ENCODE data around the gene GDPD5.

The GDPD5 gene

DNA sequence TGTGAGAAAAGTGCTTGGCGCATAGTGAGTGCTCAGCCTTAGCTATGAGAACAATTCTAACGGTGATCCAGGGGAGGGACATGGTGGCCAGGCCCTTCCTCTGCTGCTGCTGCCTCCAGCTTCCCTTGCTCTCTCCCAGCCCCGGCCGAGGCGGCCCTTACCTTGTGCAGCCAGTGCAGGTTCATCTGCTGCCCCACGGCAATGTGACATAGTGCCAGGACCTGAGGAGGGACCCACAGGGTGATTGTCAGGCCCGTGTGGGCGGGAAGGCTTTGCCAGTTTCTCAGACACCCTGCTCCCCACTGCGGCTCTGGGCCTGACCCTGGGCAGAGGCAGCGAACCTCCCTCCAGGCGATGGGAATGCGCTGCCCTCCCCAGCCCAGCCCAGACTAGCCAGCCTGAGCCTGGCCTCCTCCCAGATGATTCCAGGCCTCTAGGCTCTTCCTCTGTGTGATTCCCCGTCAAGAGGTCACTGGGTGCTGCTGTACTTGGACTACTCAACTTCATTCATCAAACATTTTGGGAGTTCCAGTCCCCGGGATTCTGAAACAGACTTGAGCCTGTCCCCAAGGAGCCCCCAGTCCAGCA, 69.1 kb downstream of the GDPD5 start:
- Histone ChIP-seq H4K20me1 (ENCODE audit: control insufficient read depth, insufficient read depth, low read depth, low read length) (no peaks in the 10 kb centered on the region), H3K36me3 (ENCODE audit: control insufficient read depth, low read length) (no peaks in the 10 kb centered on the region), H3K27me3 (ENCODE audit: control insufficient read depth, low read length) (no peaks in the 10 kb centered on the region), H3F3A (ENCODE audit: control insufficient read depth, insufficient read depth) (no peaks in the 10 kb centered on the region), H3K79me2 (ENCODE audit: control insufficient read depth, low read length) (no peaks in the 10 kb centered on the region), H3K27ac (ENCODE audit: low read depth, low read length) (no peak overlapping the region), H3K4me2 (ENCODE audit: low read length) (no peak overlapping the region), H3K9me2 (replicated peaks; ENCODE audit: control insufficient read depth, low read length) (no peaks in the 10 kb centered on the region), H3K4me1 (ENCODE audit: control insufficient read depth, low read length) (no peaks in the 10 kb centered on the region), H3K9me3 (ENCODE audit: control insufficient read depth, insufficient read depth, low read length) (no peaks in the 10 kb centered on the region), H3K4me3 (ENCODE audit: low read length) (no peak overlapping the region)
- TF ChIP-seq, protein P1, sequence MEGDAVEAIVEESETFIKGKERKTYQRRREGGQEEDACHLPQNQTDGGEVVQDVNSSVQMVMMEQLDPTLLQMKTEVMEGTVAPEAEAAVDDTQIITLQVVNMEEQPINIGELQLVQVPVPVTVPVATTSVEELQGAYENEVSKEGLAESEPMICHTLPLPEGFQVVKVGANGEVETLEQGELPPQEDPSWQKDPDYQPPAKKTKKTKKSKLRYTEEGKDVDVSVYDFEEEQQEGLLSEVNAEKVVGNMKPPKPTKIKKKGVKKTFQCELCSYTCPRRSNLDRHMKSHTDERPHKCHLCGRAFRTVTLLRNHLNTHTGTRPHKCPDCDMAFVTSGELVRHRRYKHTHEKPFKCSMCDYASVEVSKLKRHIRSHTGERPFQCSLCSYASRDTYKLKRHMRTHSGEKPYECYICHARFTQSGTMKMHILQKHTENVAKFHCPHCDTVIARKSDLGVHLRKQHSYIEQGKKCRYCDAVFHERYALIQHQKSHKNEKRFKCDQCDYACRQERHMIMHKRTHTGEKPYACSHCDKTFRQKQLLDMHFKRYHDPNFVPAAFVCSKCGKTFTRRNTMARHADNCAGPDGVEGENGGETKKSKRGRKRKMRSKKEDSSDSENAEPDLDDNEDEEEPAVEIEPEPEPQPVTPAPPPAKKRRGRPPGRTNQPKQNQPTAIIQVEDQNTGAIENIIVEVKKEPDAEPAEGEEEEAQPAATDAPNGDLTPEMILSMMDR (IDR thresholded peaks at IDR 0.05; ENCODE audit: low read depth, low read length, poor library complexity, severe bottlenecking) = no peak
- no peak for TF ChIP-seq EZH2phosphoT487 (IDR thresholded peaks at IDR 0.05; ENCODE audit: borderline replicate concordance, low read length)

GRCh38 chr11:75454987-75455386, 70.8 kb downstream of the GDPD5 start:
- H3K27me3 ChIP-seq (ENCODE audit: control insufficient read depth, low read length) = no peaks in the 10 kb centered on the region
- H3K4me2 ChIP-seq (ENCODE audit: low read length) = no peak overlapping the region
- no peaks in the 10 kb centered on the region for H3K4me1 ChIP-seq (ENCODE audit: control insufficient read depth, low read length)
- no peaks in the 10 kb centered on the region for H4K20me1 ChIP-seq (ENCODE audit: control insufficient read depth, insufficient read depth, low read depth, low read length)
- no peak overlapping the region for H3K27ac ChIP-seq (ENCODE audit: low read depth, low read length)
- no peaks in the 10 kb centered on the region for H3K9me2 ChIP-seq (replicated peaks; ENCODE audit: control insufficient read depth, low read length)
- H3F3A ChIP-seq (ENCODE audit: control insufficient read depth, insufficient read depth) = no peaks in the 10 kb centered on the region
- no peaks in the 10 kb centered on the region for H3K9me3 ChIP-seq (ENCODE audit: control insufficient read depth, insufficient read depth, low read length)
- no peaks in the 10 kb centered on the region for H3K36me3 ChIP-seq (ENCODE audit: control insufficient read depth, low read length)
- no peaks in the 10 kb centered on the region for H3K79me2 ChIP-seq (ENCODE audit: control insufficient read depth, low read length)
- TF ChIP-seq, protein P1 (IDR thresholded peaks at IDR 0.05; ENCODE audit: low read depth, low read length, poor library complexity, severe bottlenecking) = no peak
- no peak for TF ChIP-seq EZH2phosphoT487 (IDR thresholded peaks at IDR 0.05; ENCODE audit: borderline replicate concordance, low read length)
- H3K4me3 ChIP-seq (ENCODE audit: low read length) = no peak overlapping the region

GRCh38 chr11:75453916-75454655, 71.7 kb downstream of the GDPD5 start:
- Histone ChIP-seq H3K9me3 (ENCODE audit: control insufficient read depth, insufficient read depth, low read length) (no peaks in the 10 kb centered on the region), H3K4me3 (ENCODE audit: low read length) (no peak overlapping the region), H3K36me3 (ENCODE audit: control insufficient read depth, low read length) (no peaks in the 10 kb centered on the region), H3K27ac (ENCODE audit: low read depth, low read length) (no peak overlapping the region), H3K9me2 (replicated peaks; ENCODE audit: control insufficient read depth, low read length) (no peaks in the 10 kb centered on the region), H3K27me3 (ENCODE audit: control insufficient read depth, low read length) (no peaks in the 10 kb centered on the region), H4K20me1 (ENCODE audit: control insufficient read depth, insufficient read depth, low read depth, low read length) (no peaks in the 10 kb centered on the region), H3K4me2 (ENCODE audit: low read length) (no peak overlapping the region), H3K4me1 (ENCODE audit: control insufficient read depth, low read length) (no peaks in the 10 kb centered on the region), H3F3A (ENCODE audit: control insufficient read depth, insufficient read depth) (no peaks in the 10 kb centered on the region), H3K79me2 (ENCODE audit: control insufficient read depth, low read length) (no peaks in the 10 kb centered on the region)
- TF ChIP-seq, protein P1 (IDR thresholded peaks at IDR 0.05; ENCODE audit: low read depth, low read length, poor library complexity, severe bottlenecking) = no peak
- no peak for TF ChIP-seq EZH2phosphoT487 (IDR thresholded peaks at IDR 0.05; ENCODE audit: borderline replicate concordance, low read length)

All from DOHH2 (cell line).